ENCODE results near the gene ASZ1.

GRCh38 chr7:117313582-117313981 is 113.7 kb downstream of the ASZ1 start:
- TF ChIP-seq TAF1 (IDR thresholded peaks at IDR 0.05; ENCODE audit: low read depth) (no peak), CTCF (IDR thresholded peaks at IDR 0.05; ENCODE audit: poor library complexity, severe bottlenecking) (no peak)

Measured in neural cell (in vitro differentiated cells).